NCI-H2196 treated with DMSO at 0.1 percent for 48 hours (cell line): ENCODE data around the gene SLC1A7.

ENCODE experiments used
- DNase-seq: peaks from one replicate; lab custom pipeline; 2025; ENCODE audit not compliant: unreplicated experiment; lab: John Stamatoyannopoulos, UW

The SLC1A7 gene

DNA sequence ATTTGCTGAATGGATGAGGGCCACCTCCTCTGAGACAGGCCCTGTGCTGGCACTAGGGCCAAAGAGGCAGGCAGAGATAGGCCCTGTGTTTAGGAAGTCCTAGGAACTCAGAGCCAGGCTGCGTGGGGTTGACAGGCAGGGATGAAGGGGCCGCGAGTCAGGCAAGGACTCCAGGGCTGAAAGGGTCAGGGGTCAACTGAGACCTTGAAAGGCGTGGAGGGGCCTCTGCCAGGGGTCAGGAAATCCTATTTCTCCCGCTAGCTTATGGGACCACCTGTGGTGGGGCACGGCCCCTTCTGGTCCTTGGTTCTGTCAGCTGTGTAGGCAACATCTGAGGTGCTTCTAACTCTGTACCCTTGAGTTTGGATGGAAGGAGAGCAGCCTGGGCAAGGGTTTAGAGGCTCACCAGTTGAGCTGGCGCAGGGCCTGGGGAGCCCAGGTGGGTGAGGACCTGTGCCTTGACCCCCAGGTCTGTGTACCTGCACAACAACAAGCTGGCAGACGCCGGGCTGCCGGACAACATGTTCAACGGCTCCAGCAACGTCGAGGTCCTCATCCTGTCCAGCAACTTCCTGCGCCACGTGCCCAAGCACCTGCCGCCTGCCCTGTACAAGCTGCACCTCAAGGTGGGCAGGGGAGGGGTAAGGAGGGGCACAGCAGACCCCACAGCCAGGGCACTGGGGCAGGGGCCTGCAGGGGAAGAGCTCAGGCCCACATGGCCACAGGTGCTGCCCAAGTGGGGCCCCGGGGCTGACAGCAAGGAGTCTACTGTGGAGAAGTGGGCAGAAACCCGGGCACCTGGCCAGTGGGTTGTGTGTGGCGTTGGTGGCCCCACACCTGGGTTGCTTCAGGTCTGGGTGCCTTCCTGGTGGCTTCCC is 65.5 kb downstream of the SLC1A7 start:
- DNase-seq = no peak

DNA sequence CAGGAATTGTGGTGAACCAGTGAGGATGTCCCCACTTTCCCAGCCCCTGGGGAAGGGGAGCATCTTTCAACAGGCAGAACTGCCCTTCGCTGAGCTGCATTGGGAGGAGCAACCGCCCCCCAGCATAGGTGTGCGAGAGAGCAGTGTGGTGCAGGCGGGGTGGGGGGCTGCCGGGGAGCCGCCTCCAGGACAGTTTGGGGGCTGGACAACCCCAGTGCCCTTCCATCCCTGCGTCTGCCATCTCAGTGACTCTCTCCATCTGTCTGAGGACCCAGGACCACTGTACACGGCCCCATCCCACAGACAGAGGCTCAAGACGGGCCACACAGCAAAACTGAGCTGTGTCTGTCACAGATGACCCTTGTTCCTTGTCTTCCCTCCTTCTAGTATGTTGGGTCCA is 66.3 kb downstream of the SLC1A7 start:
- DNase-seq = no peak

DNA sequence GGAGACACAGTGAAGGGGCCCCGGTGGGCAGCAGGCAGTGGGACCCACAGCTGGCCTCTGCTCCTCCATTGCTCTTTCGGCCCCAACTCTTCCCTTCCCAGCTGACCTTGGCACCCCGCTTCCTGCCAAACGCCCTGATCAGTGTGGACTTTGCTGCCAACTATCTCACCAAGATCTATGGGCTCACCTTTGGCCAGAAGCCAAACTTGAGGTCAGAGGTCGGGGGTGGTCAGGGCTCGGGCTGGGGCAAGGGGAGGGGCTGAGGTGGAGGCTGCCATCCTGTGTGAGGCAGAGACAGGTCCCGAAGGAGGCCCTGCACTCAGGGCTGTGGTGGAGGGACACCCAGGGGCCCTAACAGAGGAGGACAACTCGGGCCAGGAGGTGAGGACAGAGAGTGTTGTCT is 66.7 kb downstream of the SLC1A7 start:
- DNase-seq = no peak

DNA sequence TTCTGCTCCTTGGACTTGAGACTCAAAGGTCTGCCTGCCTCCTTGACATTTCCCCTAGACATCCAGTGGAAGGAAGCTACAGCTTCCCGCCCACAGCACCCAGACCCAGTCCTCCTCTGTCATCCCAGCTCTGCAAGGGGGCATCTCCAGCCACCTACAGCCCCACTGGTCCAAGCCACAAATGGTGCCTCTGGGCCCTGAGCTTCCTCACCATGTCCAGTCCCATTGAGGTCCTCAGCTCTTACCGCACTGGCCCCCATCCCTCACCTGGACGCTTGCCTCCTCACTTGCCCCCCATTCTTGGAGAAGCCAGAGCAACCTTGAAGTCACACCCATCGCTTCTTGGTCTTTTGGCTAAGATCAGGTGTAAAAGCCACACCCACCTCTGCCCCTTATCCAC is 67.2 kb downstream of the SLC1A7 start:
- DNase-seq = no peak

DNA sequence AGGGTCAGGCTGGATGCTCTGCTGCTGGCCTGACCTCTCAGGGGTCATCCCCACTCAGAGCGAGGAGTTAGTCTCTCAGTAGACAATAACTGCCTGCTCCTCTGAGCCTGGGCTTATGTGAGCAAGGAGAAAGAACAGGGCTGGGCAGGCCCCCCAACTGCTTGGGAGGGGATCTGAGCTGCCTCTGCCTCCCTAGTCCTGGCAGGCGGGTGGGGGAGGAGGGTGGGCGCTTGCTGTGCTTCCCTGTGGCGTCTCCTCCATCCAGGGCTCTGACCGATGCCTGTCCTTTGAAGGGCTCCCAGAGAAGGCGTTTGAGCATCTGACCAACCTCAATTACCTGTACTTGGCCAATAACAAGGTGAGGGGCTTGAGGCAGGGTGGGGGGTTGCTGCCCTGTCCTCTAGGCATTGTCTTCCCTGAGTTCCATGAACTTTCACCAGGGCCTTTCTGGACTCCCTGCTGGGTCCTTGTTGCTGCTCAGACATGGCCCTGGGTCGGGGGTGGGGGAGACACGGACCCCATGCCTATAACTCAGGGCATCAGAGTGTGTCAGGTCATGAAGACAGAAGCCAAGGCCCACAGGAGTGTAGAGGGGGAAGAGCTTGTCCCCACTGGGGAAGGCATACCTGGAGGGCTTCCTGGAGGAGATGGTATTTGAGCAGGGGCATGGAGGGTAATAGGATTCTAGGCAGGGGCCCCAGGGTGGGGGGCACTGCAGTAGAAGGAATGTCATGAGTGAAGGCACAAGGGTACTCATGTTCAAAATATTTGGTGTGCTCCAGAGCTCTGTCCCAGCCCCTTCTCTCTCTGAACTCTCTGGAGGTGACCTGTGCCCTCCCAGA is 67.9 kb downstream of the SLC1A7 start:
- DNase-seq = no peak

DNA sequence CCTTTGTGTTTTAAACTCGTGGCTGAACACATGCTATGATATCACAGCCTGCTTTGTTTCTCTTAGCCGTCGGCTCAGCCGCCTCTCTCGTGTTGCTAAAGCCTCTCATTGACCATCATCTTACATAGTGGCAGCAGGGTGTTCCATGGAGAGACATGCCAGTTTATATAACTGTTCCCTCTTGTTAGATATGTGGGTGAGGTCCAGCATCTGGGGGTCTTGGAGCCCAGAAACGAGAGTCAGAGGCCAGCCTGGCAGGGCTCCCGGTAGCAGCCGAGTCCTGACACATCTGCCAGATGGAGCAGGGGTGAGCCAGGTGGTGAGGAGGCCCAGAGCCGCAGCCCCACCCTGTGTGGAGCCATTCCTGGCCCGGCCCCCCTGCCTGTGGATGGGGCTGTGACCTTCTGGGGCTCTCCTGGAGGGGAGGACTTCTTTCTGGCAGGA is 68.5 kb downstream of the SLC1A7 start:
- DNase-seq = no peak

DNA sequence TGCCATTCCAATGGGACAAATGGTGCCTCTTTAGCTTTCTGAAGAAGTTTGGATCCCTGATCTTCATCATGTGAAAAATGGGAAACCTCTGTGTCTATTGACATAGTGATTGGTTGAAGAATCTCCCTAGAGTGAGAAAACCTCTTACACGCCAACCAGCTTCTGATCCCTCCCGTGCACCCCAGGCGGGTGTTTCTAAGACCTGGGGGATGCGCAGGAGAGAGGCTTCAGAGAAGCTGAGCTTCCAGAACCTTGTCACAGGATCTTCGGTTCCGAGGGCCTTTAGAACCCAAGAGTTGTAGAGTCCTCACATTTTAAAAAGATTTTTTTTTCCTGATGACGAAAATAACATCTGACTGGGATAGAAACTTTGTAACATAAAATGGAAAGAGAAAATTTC is 69.2 kb downstream of the SLC1A7 start:
- DNase-seq = no peak

DNA sequence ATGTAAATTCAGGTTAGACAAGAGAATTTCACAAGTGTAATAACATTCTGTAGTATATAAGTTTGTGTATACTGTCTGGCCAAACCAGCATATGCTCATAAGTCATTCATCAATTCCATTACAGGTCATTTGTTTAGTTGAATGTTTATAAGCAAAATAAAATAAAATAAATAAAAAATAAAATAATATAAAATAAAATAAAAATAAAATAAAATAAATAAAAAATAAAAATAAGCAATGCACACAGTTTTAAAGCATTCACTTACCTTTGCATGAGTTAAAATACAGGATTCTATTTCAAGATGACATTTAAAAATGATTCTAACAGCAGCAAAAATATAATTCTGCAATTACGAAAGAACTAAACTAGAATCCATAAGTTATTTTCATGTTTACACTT is 70.5 kb downstream of the SLC1A7 start:
- no peak for DNase-seq

DNA sequence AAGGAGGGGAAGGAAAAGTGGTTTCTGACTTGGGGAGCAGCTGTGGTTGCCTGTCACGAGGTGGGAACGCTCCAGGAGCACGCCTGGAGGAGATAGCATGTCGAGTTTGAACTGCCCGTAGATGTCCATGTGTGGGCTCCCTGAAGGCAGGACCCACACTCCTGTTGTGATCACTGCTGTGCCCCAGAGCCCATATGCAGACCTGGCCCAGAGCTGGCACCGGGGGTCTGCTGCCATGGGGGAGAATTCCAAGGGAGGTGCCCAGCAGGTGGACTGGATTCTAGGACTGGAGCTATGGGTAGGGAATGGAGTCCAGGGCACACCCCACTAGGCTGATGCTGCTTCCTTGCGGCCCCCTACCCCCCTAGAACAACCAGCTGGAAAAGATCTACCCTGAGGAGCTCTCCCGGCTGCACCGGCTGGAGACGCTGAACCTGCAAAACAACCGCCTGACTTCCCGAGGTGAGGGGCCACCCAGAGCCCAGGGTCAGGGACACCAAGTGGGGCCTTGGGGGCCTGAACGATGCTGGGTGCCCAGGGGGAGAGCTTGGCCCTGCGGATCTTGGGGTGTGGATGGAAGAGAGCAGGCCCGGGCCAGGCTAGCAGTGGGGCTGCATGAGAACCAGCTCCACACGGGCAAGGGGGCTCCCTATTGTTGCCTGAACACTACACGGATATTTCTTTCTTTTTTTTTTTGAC is 71.1 kb downstream of the SLC1A7 start:
- no peak for DNase-seq

DNA sequence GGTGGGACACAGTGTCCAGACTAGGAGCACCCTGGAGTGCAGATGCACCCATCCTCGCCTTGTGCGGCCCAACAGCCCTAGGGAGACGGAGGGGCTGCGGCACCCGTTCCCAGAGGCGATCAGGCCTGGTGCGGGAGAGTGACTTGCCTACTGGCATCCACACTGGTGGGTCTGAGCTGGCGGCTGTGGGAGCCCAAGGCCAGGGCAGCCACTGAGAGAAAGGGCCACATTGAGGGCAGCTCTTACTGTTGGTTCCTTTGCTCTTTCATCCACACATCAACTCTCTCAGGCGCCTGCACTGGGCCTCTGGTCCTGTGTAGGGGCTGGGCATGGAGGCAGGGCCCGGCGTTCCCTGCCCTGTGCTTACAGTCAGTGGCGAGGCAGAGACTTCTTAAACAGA is 71.8 kb downstream of the SLC1A7 start:
- no peak for DNase-seq

DNA sequence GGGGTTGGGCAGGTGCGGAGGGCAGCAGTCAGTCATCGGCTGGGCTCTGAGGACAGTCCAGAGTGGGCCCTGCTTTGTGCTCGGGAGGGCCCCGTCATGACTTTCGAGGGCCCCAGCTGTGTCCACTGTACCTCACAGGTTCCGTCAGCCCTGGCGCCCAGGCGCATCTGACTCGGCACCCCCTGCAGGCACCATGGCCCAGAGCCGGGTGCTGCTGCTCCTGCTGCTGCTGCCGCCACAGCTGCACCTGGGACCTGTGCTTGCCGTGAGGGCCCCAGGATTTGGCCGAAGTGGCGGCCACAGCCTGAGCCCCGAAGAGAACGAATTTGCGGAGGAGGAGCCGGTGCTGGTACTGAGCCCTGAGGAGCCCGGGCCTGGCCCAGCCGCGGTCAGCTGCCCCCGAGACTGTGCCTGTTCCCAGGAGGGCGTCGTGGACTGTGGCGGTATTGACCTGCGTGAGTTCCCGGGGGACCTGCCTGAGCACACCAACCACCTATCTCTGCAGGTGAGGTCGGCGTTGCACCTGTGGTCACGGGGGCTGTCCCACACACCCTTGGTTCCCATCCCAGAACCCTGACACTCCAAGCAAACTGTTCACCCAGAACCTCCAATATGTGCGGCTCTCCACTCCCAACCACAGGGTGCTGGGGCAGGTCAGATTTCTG is 72.6 kb downstream of the SLC1A7 start:
- DNase-seq = no peak

DNA sequence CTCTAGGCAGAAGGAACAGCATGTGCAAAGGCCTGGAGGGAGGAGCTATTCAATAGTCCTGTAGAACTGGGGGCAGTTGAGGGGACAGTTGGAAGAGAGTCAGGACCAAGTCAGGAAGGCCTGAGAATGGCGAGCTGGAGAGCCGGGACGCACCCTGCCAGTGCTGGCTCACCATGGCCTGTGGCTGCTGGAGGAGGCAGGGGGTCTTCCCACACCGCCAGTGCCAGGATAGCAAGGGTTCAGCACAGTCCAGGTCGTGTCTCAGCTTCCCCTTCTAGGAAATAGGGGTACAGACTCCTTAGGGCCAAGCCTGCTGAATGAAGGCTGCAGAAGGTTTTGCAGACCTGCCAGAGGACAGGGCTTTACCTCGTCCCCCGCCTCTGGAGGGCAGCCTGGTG is 73.2 kb downstream of the SLC1A7 start:
- no peak for DNase-seq

DNA sequence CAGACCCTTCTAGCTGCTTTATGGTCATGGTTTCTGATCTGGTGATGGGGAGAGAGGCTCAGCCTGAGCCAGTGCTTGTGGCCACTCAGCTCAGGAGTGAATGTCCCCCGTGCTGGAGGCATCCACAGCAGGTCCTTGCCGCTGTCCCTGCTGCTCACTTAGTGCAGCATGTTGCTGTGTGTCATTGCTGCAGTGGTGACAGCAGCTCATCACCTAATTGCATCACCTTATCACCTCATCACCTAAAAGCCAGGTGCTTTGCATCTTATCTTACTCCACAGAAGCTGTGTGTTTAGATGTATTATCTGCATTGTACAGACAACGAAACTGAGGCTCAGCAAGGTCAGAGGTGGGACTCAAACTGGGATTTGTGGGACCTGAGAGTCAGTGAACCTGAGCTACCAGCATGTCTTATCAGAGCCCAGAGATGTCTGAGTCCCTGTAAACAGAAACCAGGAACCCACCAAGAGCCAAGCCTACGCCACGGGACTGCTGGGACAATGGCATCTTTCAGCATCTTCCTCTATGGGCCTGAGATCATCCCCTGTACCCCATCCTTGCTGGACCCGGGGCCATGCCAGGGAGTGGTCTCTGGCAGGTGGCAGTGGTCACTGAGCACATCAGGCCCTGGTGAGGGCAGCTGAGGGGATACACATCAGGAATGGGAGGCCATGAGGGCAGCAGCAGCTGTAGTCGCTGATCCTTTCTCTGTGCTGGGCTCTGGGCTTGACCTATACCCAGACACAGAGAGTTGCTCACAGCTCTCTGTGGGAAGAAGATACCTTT is 73.9 kb downstream of the SLC1A7 start:
- no peak for DNase-seq

DNA sequence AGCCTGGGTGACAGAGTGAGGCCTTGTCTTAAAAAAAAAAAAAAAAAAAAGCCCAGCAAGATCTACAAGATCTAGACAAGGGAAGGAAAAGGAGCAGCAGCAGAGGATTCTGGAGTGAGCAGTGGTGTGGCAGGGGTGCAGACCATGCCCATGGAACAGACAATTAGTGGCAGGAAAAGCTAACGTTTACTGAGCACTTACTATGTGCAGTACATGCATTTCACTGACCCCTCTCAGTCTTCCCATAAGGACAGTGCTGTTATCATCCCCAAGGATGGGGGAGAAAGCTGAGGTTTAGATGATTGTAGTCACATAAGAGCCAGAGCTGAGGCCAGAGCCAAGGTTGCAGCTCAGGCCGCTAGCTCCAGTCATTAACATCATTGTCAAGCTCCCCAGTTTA is 74.6 kb downstream of the SLC1A7 start:
- DNase-seq = no peak

DNA sequence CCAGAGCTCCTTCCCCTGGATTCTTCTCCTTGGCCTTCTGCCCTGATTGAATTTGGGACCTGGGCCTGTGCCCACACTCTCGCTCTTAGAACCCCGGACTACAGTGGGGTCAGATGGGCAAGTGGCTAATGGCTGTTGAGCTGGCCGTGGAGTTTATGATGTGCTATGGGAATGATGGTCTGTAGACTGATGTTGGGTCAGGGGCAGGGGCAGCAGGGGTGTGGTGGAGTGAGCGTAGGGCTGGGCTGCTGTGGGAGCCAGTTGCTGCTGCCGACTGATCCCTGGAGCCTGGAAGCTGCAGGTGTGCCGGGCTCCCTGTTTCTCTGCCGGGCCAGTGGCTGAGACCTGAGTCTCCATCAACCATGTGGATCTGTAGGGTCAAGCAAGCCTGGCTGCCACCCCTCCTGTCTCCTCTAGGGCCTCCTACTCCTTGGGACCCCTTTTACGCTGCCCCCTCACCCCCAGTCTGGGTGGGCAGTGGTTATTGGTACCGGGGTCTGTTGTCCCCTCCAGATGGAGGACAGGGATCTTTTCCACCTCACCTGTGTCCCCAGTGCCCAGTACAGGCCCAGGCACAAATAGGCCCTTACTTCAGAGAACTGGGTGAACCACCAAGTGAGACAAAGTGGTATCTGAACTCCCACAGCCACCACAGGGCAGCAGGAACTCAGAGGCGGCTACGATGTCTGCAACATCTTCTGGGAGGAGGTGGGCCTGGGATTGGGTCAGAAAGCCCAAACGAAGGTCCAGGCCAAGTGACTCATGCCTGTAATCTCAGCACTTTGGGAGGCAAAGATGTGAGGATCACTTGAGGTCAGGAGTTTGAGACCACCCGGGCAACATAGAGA is 75.3 kb downstream of the SLC1A7 start:
- DNase-seq = no peak

DNA sequence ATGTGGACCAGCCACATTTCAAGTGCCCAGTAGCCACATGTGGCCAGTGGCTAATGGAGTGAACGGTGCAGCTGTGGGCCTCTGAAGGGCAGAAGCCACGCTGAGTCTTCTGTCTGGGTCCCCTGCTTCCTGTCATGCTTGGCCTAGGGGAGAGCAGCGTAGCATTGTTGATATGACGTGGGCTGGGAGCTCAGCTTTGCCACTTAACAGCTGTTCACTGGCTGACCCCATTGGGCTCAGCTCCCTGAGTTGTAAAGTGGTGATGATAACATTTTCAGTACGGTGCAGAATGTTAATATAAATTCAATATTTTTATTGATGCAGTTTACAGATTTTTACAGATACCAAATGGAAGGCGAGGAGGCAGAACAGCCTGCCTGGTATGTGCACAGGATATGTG is 76.0 kb downstream of the SLC1A7 start:
- DNase-seq = no peak

DNA sequence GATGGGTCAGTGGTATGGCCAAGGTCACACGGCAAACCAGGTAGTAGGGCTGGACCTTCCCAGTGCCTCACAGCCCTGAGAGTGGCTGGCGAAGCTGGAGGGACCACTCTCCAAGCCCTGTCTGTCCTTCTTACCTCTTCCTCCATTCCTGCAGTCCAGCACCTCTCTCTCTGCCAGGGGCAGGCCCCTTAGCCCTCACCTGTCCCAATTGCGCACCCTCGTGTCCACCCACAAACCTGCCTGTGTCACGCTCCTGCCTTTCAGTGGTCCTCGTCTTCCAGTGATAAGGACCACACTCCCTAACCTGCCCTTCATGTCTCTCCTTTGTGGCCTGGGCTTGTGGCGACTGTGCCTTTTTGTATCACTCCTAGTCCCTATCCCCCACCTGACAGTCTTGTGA is 77.0 kb downstream of the SLC1A7 start:
- DNase-seq = no peak

DNA sequence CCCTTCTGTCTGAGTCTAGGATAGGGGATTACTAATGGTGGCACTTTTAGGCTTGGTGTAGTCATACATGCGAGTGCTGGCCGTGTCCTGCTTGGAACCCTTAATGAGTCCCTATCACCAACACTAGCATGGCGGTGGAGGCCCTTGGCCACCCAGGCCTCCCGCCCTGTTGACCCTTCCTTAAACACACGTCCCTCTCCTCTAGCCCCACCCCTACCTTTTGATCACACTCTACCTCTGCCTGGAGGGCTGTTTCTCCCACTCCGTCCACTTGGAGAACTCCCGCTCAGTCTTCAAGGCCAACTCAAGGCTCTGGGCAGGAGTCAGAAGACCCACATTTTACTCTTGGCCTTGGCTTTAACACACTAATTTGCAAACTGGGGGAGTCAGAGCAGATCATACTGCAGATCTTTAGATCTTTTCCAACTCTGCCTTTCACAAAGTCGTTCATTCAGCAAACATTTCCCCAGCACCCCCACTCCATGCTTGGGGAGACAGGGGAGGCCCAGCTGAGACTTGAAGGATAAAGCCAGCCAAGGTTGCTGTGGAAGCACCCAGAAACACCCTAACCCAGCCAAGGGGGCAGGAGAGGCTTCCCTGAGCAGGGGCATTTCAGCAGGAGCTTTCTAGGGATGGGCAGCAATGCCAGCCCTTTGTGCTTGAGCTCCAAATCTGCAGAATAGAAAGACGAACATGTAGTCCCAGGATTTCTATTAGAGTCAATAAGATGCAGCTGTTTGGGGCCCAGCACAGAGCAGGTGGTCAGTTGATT is 78.5 kb downstream of the SLC1A7 start:
- no peak for DNase-seq
